Limb (tissue), 2 donors: ENCODE measurements around the gene PEPD.

Experiments
- DNase-seq, 2 donors: peaks; one replicate each; pipeline ENCODE4 v3.0.0-alpha.2; 2016; ENCODE audit errors: extremely low spot score in 2 of 2

The PEPD gene

GRCh38 chr19:33459222-33460090 lies 62.1 kb downstream of the PEPD start:
- DNase-seq, result peak in 1 of 2 donors; percentile 58

DNA sequence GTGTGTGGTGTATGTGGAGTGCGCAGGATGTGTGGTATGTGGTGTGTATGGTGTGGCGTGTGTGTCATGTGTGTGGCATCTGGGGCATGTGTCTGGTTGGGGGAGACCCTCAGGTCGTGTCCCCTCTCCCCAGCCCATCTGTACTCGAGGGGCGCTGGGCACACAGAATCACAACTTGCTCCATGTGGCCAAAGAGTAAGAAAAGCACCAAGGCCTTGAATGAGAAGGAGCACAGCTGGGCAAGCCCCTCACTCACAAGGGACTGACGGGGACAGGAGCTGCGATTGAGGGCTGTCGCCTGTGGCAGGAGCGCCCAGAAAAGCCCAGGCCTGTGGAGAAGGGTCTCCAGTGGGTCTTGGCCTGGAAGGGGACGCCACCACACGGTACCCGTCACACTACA lies 62.8 kb downstream of the PEPD start:
- no peak for DNase-seq

DNA sequence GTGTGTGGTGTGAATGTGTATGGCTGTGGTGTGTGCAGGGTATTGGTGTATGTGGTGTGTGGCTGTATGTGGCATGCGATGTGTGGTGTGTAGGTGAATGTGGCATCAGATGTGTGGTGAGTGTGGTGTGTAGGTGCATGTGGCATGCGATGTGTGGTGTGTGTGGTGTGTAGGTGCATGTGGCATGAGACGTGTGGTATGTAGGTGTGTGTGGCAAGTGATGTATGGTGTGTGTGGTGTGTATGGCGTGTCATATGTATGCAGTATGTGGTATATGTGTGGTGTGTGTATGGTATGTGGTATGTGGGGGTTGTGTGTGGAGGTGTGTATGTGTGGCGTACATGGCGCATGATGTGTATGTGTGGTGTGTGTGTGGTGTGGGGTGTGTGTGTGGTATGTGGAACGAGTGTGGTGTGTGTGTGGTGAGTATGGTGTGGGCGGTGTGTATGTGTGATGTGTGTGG lies 63.4 kb downstream of the PEPD start:
- no peak for DNase-seq

DNA sequence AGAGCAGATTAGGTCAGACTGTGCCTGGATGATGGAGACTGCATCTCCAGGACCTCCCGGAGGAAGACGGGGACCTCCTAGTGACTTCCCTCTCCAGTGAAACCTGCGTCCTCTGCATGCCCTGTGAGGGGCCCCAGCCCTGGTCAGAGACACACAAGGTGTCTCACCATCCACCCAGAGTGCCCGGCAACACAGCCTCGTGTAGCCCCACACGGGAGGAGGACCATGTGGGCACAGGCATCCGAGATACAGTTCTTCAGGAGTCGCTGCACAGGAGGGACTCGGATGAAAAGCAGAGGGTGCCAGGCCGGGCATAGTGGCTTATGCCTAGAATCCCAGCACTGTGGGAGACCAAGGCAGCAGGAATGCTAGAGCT lies 64.8 kb downstream of the PEPD start:
- no peak for DNase-seq

DNA sequence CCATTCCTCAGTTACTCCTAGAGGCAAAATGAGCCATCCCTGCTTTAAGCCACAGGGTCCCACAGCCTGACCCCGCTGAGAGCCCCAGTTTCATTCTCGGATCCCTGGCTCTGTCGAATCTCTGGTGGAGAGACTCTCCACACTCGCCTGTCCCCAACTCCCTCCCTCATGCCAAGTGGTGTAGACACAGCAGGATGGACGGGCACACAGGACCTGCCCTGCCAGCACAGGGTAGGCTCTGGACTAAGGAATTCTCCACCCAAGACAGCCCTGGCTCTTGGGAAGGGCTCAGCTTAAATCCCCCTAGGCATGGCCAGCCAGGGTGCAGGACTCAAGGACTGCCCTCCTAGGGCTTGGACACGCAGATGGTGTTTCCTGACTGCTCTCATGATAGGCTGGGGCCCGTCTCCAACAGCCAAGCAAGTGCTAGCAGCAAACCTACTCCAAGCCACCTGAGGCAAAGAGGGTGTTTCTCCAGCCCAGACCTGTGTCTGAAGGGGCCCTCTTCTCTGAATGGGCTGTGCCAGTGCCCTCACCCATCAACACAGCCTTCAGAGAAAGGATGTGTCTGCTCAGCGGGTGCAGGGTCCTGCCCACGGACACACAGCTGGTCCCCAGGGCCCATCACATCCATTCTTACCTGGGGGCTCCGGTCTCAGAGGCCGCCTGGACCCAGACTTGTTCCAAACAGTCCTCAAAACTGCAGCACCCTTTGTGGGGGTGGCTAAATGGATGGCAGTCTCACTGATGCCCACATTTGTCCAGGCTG lies 65.3 kb downstream of the PEPD start:
- no peak for DNase-seq

GRCh38 chr19:33453265-33453664 lies 68.3 kb downstream of the PEPD start:
- no peak for DNase-seq

DNA sequence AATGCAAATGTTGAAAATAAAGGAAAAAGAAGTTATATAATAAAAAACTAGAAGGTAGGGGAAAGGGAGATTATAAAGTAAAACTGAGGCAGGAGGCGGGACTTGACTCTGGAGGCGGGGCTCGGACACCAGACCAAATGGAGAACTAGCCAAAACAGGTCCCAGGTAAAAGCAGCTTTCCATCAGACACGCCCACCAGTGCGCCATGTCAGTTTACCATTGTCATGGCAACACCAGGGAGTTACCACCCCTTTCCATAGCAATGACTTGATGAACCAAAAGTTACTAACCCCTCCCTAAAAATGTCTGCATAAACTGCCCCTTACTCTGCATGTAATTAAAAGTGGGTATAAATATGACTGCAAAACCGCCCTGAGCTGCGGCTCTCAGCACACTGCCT lies 70.9 kb downstream of the PEPD start:
- DNase-seq, result no peak

DNA sequence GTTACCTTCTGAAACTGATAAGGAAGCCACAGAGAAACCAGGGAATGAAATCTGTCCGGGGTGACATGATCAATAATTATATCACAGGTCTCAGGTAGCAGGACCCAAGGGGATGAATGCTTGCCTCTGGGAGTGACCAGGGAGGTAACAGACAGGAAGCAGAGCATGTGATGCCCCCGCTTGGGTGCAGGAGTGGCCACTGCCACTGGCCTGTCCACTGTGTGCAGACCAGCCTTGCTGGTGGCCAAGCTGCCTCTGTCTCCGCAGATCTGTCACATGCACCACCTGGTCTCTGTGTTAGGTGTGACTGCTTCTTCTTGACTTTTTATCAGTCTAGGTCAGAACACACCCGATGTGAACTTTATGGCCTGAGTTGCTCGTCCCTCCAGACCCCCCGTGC lies 71.8 kb downstream of the PEPD start:
- no peak for DNase-seq

- DNase-seq, result no peak
Measured at GRCh38 chr19:33448159-33448516, 73.5 kb downstream of the PEPD start.

DNA sequence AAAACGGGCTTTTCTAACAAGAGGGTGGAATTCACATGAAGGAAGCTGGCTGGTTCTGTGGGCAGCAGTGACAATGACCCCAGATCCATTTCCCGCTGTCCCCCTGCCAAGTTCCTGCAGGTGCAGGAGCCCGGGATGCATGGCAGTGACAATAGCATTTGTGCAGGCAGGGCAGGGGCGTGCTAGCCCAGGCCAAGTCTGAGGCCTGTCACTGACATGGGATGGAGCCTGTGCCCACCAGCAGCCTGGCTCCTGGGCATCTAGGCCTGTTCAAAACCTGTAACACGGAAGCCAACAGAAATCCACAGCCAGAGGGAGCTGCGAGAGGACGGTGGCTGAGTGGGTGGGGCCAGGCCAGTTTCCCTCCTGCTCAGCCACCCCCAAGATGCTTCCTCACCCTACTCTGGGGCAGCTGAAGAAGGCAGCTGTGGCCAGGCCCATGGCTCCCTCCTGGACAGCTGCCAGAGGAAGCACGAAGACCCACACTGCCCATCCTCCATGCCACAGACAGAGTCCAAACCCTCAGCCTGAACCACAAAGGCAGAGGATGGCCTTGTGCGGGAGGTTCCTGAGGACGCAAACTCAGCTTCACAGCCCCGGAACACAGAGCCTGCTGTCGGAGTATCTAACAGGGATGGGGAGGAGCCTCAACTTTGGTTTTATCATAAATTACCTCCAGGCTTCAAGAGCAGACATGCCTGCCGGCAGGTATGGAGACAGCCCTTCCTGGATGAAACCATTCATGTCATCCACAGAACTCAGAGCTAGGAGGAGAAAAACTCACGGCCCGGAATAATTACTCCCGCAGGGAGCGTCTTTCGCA lies 74.0 kb downstream of the PEPD start:
- DNase-seq, result no peak

DNA sequence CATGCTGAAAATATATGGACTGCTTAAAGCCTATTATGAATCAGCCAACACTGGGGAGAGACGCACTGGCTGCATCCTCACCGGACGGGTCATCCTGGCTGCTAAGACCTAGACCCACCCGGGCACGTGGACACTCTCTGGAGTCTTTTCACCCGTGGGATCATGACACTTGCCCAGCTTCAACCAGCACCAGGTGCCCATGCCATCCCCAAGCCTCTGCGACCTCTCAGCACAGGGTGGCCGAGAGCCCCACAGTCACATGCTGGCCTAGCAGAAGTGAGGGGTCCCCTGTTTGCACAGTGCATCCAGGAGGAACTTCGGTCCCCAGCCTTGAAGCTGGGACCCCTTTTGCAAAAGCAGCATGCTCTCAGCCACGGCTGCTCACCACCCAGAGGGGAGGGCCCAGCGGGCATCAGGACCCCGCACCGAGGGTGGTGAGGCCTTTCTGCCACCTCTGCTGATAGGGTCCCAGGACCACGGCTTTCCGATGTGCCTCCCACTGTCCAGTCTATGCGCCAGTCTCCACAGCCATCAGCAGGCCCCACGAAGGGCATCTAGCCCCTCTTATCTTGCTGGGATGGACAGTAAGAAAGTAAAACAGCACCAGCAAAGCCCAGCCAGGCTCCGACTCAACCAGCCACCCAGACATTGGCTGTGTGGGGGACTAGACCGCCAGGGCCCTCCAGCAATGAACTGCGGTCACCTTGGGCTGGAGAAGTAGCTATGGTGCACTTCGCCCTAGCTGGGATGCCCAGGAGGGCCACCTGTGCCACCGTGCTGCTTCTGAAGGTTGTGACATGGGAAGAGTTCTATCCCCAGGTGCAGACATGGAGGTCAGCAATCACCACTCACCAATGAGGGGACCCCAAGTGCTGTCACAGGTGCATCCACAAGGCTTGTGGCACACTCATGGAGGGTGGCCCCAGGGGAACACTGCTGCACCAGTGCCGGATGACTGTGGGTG lies 75.0 kb downstream of the PEPD start:
- no peak for DNase-seq

GRCh38 chr19:33445442-33446329 lies 75.9 kb downstream of the PEPD start:
- DNase-seq, result no peak

GRCh38 chr19:33444562-33445441 lies 76.8 kb downstream of the PEPD start:
- peak in 1 of 2 donors; percentile 24 for DNase-seq

DNA sequence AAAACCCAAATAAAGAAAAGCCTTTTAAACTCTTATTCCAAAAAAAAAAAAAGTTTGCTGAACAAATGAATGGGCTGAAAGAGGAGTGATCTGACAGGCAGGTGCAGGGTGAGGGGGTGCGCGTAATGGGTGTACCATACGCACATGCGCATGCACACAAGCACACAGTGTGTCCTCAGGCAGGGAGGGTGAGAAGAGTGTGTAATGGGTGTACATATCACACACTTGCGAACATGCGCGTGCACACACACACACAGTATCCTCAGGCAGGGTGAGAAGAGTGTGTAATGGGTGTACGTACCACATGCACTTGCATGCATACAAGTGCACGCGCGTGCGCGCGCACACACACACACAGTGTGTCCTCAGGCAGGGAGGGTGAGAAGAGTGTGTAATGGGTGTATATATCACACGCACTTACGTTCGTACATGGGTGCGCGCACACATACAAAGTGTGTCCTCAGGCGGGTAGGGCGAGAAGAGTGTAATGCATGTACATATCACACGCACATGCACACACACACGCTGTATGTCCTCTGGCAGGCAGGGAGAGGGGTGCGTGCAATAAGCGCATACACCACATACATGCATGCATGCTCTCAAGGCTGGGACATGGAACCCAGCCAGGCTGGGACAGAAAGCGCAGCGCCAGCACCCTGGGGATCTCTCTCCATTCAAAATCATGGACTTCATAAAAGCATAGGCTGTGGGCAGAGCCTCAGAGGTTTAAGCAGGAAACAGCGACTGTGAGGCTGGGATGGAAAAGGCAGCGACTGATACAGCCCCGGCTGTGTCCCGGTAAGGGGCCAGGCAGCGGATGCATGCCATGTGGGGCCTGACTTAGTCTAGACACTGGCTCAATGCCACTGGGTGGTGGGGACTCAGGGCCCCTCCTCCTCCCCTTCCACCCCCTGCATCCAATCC lies 77.7 kb downstream of the PEPD start:
- peak in 1 of 2 donors; percentile 26 for DNase-seq

GRCh38 chr19:33442706-33443105 lies 78.9 kb downstream of the PEPD start:
- DNase-seq, result no peak

DNA sequence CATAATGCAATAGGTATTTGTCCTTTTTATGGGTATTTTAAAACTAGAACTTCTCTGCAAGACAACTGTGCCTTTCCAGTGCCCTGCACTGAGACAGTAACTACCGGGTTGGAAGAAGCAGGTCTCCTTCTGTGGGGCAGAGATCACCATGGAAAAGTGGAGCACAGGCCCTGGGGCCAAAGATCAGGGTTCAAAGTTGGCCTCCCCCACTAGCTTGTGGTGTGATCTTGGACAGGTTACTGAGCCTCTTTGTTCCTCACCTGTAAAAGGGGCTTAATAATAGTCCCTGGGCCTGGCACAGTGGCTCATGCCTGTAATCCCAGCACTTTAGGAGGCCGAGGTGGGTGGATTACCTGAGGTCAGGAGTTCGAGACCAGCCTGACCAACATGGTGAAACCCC lies 79.8 kb downstream of the PEPD start:
- DNase-seq, result no peak

DNA sequence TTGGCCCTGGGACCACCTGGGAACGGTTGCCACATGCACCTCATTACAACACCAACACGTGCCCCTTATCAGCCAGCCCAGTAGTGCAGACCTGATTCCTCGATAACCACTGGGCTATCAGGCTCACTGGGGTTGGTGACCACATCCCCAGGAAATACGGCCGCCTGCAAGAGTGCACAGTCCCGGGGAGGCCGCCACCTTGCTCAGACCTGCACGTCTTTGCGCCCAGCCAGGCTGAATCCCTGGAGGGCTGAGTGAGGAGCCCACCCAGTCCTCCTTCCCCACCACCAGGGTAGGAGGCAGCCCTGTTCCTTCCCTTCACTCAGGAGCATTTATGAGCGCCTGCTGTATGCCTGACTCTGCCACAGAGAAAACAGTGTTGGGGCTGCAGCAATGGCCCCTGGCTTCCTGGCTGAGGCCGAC lies 80.3 kb downstream of the PEPD start:
- no peak for DNase-seq

DNA sequence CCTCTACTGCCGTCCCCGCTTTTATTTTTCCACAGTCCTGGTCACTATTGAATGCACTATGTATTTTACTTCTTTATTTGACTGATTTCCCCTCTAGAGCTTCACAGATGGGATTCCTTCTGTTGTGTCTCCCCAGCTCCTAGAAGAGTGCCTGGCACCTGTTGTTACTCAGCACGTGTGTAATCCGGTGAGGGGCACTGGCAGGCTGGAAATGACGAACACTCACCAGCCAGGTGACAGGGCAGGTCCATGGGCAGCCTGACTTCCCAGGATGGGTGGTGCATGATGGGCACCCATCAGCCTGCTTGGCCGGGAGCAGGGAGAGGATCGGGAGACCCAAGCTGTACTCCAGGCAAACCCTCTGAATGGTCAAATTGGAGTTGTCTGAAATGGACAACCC lies 80.9 kb downstream of the PEPD start:
- no peak for DNase-seq
